Left lung (tissue), 10 donors: ENCODE results near the gene CCL13. TPM values are rescaled to one million over a fixed set of nuclear protein-coding genes. Genes with fewer than 3 reads are reported as not detected.
A peak's percentile ranks its signal among the peaks of the same experiment; 100 is the strongest.

Source experiments
- ATAC-seq: fragments of 200-7000 bp; cut with Tn5 transposase; one replicate; pipeline ENCODE4 v1.9.1; 2020; ENCODE audit warnings: moderate library complexity
- DNase-seq, 4 donors: peaks; one replicate each; pipeline ENCODE4 v3.0.0-alpha.2; 2013 to 2020
- H3K27ac ChIP-seq, 2 donors: fragments of 200-600 bp; sonication (generic) in 1 of 2; one replicate each; pipeline versions ENCODE4 v1.5.0 to v1.8.0; 2020 to 2021
- H3K27me3 ChIP-seq, 2 donors: fragments of 200-600 bp; sonication (generic) in 1 of 2; one replicate each; pipeline versions ENCODE4 v1.5.0 to v1.8.0; 2020 to 2021
- H3K36me3 ChIP-seq, 2 donors: fragments of 200-600 bp; sonication (generic) in 1 of 2; one replicate each; pipeline versions ENCODE4 v1.5.0 to v1.8.0; 2020 to 2021
- H3K4me1 ChIP-seq, 2 donors: fragments of 200-600 bp; one replicate each; pipeline ENCODE4 v1.8.0; 2021
- H3K4me3 ChIP-seq, 2 donors: fragments of 200-600 bp; sonication (generic) in 1 of 2; one replicate each; pipeline versions ENCODE4 v1.5.0 to v1.8.0; 2020 to 2021; ENCODE audit warnings: mild to moderate bottlenecking in 1 of 2
- H3K9me3 ChIP-seq, 2 donors: fragments of 200-600 bp; sonication (generic) in 1 of 2; one replicate each; pipeline versions ENCODE4 v1.5.0 to v1.8.0; 2020 to 2021
- intact Hi-C, 2 donors: fragments of 100-400 bp; cut with DNase I; formaldehyde crosslinking; loops; one replicate each; pipeline versions ENCODE4 v1.11.2 to v1.14.2; 2022
- polyA plus RNA-seq, 6 donors: library from polyadenylated mRNA; unstranded; fragments of 120-200 nt; gene quantifications; one replicate each; pipeline ENCODE4 v1.2.1, GENCODE V29; 2013; ENCODE audit not compliant: insufficient read length in 6 of 6
- total RNA-seq, 2 donors: library from RNA; stranded (reverse); fragmentation: NEBNext Ultra II Directional; extraction: Animal tissue kit (Norgen Biotek cat#: 25700); gene quantifications; one replicate each; pipeline ENCODE4 v1.2.1, GENCODE V29; 2021
- TF ChIP-seq, protein P1 (sequence below), 2 donors: fragments of 200-600 bp; sonication (generic) in 1 of 2; IDR thresholded peaks; one replicate each; pipeline versions ENCODE4 v1.5.0 to v1.8.0; 2021; ENCODE audit warnings: antibody characterized with exemption in 2 of 2
- donor health status: DM: no; HTN: yes; CAD: no.
- donor health status: DM: no; HTN: no; CAD: no.

Gene CCL13
- total and polyA plus RNA-seq, 8 donors: 0.74 to 29.3 (median 1.6) TPM; not detected in 1

DNA sequence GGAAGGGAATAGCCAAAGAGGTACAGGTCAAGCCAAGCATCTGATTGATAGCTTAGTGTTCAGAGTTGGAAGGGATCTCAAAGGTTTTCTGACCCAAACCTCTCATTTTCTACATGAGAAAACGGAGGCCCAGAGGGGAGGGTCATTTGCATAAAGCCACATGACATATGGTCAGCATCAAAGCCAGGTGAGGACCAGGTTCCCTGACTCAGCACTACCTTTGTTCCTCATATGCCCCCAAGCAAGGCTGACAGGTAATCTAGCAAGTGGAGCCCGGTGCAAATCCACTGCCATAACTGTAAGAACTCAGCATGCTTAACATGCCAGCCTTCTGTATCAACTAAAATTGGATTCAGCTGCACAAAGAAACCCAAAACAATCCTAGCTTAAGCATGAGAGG is 35.0 kb downstream of the CCL13 start:
- no peaks in the 10 kb centered on the region for H3K9me3 ChIP-seq
- H3K27ac ChIP-seq: no peak overlapping the region
- DNase-seq (no peak), ATAC-seq (no peak)
- H3K4me3 ChIP-seq: no peak overlapping the region
- H3K36me3 ChIP-seq: no peaks in the 10 kb centered on the region
- no peaks in the 10 kb centered on the region for H3K27me3 ChIP-seq
- intact Hi-C loops: no loop called here
- peaks cover 5 to 7% of the 10 kb centered on the region in 2 donors for H3K4me1 ChIP-seq
- TF ChIP-seq, protein P1, sequence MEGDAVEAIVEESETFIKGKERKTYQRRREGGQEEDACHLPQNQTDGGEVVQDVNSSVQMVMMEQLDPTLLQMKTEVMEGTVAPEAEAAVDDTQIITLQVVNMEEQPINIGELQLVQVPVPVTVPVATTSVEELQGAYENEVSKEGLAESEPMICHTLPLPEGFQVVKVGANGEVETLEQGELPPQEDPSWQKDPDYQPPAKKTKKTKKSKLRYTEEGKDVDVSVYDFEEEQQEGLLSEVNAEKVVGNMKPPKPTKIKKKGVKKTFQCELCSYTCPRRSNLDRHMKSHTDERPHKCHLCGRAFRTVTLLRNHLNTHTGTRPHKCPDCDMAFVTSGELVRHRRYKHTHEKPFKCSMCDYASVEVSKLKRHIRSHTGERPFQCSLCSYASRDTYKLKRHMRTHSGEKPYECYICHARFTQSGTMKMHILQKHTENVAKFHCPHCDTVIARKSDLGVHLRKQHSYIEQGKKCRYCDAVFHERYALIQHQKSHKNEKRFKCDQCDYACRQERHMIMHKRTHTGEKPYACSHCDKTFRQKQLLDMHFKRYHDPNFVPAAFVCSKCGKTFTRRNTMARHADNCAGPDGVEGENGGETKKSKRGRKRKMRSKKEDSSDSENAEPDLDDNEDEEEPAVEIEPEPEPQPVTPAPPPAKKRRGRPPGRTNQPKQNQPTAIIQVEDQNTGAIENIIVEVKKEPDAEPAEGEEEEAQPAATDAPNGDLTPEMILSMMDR (IDR thresholded peaks at IDR 0.05): no peak

DNA sequence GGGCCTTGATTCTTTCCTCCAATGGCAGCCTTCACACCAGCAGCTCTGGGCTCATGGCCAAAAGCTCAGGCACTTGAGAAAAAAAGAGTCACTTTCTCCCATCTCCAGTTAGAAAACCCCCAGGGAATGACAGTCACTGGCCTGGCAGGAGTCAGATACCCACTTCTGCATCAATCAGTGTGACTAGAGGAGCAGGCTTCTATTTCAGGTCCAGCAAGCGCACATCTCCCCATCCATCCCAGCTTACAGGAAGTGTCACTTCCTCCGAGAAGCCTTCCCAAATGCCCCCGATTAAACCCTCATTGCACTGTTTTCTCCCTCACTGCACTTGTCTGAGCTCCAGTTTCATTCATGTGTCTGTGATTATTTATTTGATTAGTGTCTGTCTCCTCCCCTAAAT is 37.1 kb downstream of the CCL13 start:
- H3K4me3 ChIP-seq: no peak overlapping the region
- no peak for ATAC-seq
- TF ChIP-seq, protein P1 (IDR thresholded peaks at IDR 0.05): no peak
- no peak overlapping the region for H3K27ac ChIP-seq
- no peaks in the 10 kb centered on the region for H3K9me3 ChIP-seq
- H3K27me3 ChIP-seq: peaks cover 0 to 6% of the 10 kb centered on the region in 2 donors
- intact Hi-C loops: no loop called here
- H3K36me3 ChIP-seq: no peaks in the 10 kb centered on the region
- DNase-seq: no peak
- H3K4me1 ChIP-seq: no peaks in the 10 kb centered on the region

GRCh38 chr17:34397265-34397664 is 41.0 kb downstream of the CCL13 start:
- Histone ChIP-seq H3K4me1 (no peaks in the 10 kb centered on the region), H3K27ac (no peak overlapping the region), H3K9me3 (no peaks in the 10 kb centered on the region), H3K4me3 (no peak overlapping the region), H3K36me3 (no peaks in the 10 kb centered on the region), H3K27me3 (peaks cover 0 to 6% of the 10 kb centered on the region in 2 donors)
- DNase-seq (no peak), ATAC-seq (no peak)
- intact Hi-C loops: no loop called here
- TF ChIP-seq, protein P1 (IDR thresholded peaks at IDR 0.05): no peak

- no peak overlapping the region for H3K27ac ChIP-seq
- no peak overlapping the region for H3K4me3 ChIP-seq
- no peaks in the 10 kb centered on the region for H3K36me3 ChIP-seq
- H3K9me3 ChIP-seq: no peaks in the 10 kb centered on the region
- H3K27me3 ChIP-seq: peaks cover 0 to 6% of the 10 kb centered on the region in 2 donors
- intact Hi-C loops: no loop called here
- ATAC-seq (peak; percentile 50), DNase-seq (no peak)
- TF ChIP-seq, protein P1 (IDR thresholded peaks at IDR 0.05): no peak
- H3K4me1 ChIP-seq: no peaks in the 10 kb centered on the region
Observed at GRCh38 chr17:34398990-34399389, 42.7 kb downstream of the CCL13 start.

DNA sequence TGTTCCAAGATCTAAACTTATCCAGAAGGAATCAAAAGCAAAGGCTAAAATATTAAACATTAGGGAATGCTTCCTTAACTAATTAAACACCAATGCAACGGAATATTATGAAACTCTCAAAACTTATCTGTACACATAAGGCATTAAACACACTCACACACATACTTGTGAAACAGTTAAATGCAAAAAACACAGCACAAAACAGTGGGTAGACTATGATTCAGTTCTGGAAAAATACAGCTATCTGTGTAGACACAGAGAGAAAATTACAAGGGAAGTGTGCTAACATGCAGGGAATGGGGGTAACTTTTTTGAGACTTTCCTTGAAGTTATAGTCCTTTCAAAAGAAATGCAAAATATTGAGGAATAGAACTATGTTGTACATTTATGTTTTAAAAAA is 43.4 kb downstream of the CCL13 start:
- Histone ChIP-seq H3K4me3 (no peak overlapping the region), H3K36me3 (no peaks in the 10 kb centered on the region), H3K4me1 (no peaks in the 10 kb centered on the region), H3K27ac (no peak overlapping the region), H3K9me3 (no peaks in the 10 kb centered on the region), H3K27me3 (peaks cover 0 to 6% of the 10 kb centered on the region in 2 donors)
- TF ChIP-seq, protein P1 (IDR thresholded peaks at IDR 0.05): no peak
- intact Hi-C loops: no loop called here
- no peak for ATAC-seq
- DNase-seq: no peak
